PC-3 (cell line): ENCODE data around the gene FAM228B.

Source experiments
- EZH2 ChIP-seq: fragments of 300-600 bp; sonication (generic); IDR thresholded peaks from one replicate; pipeline ENCODE4 v1.6.1; 2017; ENCODE audit warnings: antibody characterized with exemption, mild to moderate bottlenecking, low read length; ENCODE audit not compliant: unreplicated experiment
- TF ChIP-seq, protein P1 (sequence below): fragments of 300-600 bp; sonication (generic); conservative IDR thresholded peaks from 2 replicates; pipeline ENCODE4 v1.5.1; 2017; ENCODE audit warnings: antibody characterized with exemption, low read depth, mild to moderate bottlenecking, low read length

- TF ChIP-seq, protein P1, sequence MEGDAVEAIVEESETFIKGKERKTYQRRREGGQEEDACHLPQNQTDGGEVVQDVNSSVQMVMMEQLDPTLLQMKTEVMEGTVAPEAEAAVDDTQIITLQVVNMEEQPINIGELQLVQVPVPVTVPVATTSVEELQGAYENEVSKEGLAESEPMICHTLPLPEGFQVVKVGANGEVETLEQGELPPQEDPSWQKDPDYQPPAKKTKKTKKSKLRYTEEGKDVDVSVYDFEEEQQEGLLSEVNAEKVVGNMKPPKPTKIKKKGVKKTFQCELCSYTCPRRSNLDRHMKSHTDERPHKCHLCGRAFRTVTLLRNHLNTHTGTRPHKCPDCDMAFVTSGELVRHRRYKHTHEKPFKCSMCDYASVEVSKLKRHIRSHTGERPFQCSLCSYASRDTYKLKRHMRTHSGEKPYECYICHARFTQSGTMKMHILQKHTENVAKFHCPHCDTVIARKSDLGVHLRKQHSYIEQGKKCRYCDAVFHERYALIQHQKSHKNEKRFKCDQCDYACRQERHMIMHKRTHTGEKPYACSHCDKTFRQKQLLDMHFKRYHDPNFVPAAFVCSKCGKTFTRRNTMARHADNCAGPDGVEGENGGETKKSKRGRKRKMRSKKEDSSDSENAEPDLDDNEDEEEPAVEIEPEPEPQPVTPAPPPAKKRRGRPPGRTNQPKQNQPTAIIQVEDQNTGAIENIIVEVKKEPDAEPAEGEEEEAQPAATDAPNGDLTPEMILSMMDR = no peak
- TF ChIP-seq EZH2 = no peak
Measured at GRCh38 chr2:24110660-24111303, 12.5 kb upstream of the FAM228B start.
